Epithelial cell of prostate (primary cell): ENCODE results near the gene AP2B1.
A peak's percentile ranks its signal among the peaks of the same experiment; 100 is the strongest.

Source experiments
- DNase-seq: peaks from one replicate; pipeline ENCODE4 v3.0.0-alpha.2; 2011; ENCODE audit warnings: low read depth, low spot score
- H3K27ac ChIP-seq: fragments of 450-650 bp; 2 replicates; pipeline ENCODE4 v1.5.1; 2017; ENCODE audit warnings: mild to moderate bottlenecking

AP2B1 gene

DNA sequence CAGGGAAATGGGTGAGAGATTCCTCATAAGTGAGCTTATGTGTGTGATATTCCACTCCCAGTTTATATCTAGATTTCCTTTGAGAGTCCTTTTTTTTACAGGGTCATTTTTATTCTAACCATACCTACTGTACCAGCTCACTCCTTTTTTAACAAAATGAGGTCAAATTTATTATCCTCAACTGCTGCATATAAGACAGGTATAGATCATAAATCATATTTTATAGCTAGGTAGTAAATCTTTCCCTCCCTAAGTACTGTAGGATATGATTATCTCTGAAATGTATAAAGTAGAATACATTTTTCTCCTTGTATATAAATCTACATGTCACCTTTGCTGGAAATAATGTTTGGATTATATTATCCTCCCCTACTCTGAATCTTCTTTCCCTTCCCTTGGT is 31.5 kb downstream of the AP2B1 start:
- DNase-seq = no peak
- H3K27ac ChIP-seq = no peak overlapping the region

DNA sequence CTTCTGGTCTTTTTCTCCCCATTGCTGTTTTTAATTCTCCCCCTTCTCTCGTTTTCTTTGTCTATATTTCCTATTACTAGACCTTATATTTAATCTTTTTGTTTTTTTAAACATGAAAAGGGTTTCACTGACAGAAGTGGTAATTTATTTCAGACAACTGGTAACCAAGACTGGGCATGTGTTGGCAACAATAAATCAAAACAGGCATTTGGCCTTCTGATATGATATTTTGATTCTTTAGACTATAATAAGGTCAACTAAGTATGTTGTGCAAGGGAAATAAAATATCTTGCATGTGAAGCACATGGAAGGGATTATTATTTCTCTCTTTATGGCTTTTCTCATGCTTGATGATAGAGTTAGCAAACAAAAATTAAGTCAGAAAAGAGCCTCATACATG is 34.6 kb downstream of the AP2B1 start:
- DNase-seq = no peak
- no peak overlapping the region for H3K27ac ChIP-seq

- no peak for DNase-seq
- no peak overlapping the region for H3K27ac ChIP-seq
Observed at GRCh38 chr17:35627417-35627816, 40.3 kb downstream of the AP2B1 start.

- DNase-seq = peak; percentile 8
- H3K27ac ChIP-seq = peak overlapping the region; percentile 7
Observed at GRCh38 chr17:35630530-35631148, 43.5 kb downstream of the AP2B1 start.

DNA sequence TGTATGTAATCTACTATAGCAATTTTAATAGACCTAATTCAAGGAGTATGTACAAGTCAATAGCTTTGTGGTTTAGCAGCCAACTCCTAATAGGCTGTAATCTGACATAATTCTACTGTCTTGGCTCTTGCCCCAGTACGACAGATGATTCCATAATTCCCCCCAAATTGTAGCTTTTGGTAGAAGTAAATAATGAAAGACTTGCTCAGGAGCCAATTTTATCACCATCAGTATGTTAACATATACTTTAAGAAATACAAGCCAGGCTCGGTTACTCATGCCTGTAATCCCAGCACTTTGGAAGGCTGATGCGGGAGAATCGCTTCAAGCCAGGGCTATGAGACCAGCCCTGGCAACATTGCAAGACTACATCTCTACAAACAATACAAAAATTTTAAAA is 53.9 kb downstream of the AP2B1 start:
- H3K27ac ChIP-seq = no peak overlapping the region

GRCh38 chr17:35645923-35646322 is 58.8 kb downstream of the AP2B1 start:
- no peak overlapping the region for H3K27ac ChIP-seq
- no peak for DNase-seq

More for the DNA sequence above, 53.9 kb downstream of the AP2B1 start:
- DNase-seq = no peak

DNA sequence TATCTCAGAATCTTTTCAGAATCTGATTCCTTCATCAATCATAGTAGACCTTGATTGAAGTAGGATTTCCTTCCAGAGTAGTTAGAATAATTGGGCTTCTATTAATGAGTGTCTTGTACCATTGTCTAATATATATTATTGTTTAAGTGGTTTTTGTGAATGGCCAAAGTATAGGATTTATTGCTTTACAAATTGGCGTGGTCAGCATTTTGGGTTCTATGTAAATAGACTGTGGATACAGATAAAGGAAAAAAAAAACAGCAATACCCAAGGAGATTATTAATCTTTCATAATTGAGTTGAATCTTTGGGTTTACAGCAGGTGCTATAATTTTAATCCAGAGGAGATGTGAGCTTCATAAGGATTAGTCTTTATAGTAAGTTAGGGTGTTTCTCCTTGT is 64.3 kb downstream of the AP2B1 start:
- no peak for DNase-seq
- H3K27ac ChIP-seq = no peak overlapping the region

- H3K27ac ChIP-seq = no peak overlapping the region
- no peak for DNase-seq
Observed at GRCh38 chr17:35653619-35654361, 66.7 kb downstream of the AP2B1 start.

- DNase-seq = no peak
- no peak overlapping the region for H3K27ac ChIP-seq
Observed at GRCh38 chr17:35655303-35655702, 68.2 kb downstream of the AP2B1 start.

DNA sequence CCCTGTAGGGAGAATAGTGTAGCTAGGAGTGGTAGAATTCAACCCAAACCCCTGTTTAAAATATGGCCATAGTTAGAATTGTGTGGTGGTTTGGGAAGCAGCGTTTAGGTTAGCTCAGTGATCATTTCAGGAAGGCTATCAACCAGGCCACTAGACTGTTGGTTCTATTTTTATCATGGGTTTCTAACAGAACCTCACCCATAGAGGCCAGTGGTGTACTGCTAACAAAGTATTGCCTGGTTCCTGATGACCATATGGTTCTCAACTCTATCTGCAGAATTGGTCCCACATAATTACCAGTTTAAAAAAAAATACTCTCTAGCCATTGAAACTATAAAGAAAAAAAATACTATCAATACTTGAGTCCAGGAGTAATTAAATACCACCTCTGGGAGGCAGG is 73.8 kb downstream of the AP2B1 start:
- no peak overlapping the region for H3K27ac ChIP-seq
- DNase-seq = no peak

GRCh38 chr17:35664685-35665084 is 77.6 kb downstream of the AP2B1 start:
- DNase-seq = no peak
- no peak overlapping the region for H3K27ac ChIP-seq

DNA sequence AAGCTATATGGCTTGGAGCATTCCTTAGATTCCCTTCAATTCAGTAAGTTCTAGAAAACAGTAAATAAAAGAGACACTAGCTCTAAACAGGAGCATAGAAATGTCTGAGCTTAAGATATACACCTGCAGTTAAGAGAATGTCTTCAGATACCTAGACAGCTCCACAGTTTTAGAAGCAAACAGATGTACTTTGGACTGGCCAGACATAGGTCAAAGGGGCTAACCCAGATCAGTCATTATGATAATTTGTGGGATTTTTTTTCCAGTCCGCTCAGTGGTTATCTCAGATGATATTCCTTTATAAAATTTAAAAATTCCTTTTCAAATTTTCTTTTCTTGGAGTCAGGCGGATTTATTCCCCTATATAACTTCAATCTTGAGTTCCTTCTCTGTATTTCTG is 78.5 kb downstream of the AP2B1 start:
- DNase-seq = no peak
- H3K27ac ChIP-seq = no peak overlapping the region

DNA sequence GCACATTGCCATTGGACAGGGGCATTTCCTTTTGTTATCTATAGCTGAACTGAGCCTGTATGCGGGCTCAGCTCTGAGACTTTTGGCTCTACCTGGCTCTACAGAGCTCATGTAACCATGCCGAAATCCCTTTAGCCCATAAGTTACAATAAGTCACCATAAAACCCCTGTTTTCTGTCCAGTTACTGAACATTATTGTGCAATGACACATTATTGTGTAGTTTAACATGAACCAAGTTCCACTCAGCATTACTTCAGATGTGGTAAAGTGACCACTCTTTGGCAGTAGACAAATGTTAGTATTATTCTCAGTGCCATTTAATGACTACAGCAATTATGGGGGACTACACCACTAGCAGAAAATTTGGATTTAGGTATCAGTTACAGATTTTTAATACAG is 78.9 kb downstream of the AP2B1 start:
- no peak overlapping the region for H3K27ac ChIP-seq
- DNase-seq = no peak

- no peak for DNase-seq
- no peak overlapping the region for H3K27ac ChIP-seq
Observed at GRCh38 chr17:35666967-35667532, 79.9 kb downstream of the AP2B1 start.

GRCh38 chr17:35668802-35669201 is 81.7 kb downstream of the AP2B1 start:
- DNase-seq = no peak

DNA sequence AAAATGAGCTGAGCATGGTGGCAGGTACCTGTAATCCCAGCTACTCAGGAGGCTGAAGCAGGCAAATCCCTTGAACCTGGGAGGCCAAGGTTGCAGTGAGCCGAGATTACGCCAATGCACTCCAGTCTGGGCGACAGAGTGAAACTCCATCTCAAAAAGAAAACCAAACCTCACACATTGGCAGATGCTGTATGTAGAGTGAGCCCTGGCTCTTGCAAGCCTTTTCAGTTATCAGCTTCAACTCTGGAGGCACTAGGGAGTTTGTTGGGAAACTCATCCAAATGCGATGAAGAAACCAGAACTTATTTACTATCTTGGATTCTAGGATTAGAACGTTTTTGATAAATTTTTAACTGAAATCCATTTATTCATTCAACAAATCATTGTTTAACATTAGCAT is 87.4 kb downstream of the AP2B1 start:
- DNase-seq = no peak
- H3K27ac ChIP-seq = no peak overlapping the region

More at GRCh38 chr17:35668802-35669201, 81.7 kb downstream of the AP2B1 start:
- H3K27ac ChIP-seq = no peak overlapping the region

- H3K27ac ChIP-seq = no peak overlapping the region
- no peak for DNase-seq
Observed at GRCh38 chr17:35676441-35676840, 89.3 kb downstream of the AP2B1 start.

DNA sequence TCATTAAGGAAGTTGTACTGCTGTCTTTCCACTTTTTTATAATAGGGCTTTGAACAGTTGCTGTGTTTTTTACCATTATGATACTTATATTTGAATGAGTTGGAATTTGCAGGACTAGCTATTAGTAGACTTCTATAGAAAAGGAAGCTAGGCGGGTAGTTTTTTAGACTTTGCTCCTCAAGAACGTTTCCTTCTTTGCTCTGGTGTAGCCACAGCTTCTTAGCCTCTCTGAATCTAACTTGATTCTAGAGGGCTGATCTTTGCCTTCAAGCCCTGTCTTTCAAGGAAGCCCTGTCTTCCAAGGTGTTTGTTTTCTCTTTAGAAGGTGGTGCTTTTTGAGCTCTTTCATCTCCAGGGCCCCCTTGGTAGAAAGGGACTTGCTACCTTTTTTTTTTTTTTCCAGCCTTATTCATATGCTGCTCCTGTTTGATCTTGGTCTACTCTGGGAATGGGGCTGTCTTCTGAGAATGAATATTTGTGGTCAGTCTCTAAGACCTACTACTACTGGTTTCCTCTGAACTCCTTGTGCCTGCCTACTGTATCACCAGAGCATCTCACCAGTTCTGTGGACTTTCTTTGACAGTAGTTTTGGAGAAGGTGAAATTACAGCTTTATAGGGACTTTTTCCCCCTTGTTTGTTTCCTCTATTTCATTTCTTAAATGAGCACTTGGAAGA is 92.0 kb downstream of the AP2B1 start:
- no peak for DNase-seq
- no peak overlapping the region for H3K27ac ChIP-seq

GRCh38 chr17:35683591-35683990 is 96.5 kb downstream of the AP2B1 start:
- H3K27ac ChIP-seq = no peak overlapping the region
- no peak for DNase-seq

DNA sequence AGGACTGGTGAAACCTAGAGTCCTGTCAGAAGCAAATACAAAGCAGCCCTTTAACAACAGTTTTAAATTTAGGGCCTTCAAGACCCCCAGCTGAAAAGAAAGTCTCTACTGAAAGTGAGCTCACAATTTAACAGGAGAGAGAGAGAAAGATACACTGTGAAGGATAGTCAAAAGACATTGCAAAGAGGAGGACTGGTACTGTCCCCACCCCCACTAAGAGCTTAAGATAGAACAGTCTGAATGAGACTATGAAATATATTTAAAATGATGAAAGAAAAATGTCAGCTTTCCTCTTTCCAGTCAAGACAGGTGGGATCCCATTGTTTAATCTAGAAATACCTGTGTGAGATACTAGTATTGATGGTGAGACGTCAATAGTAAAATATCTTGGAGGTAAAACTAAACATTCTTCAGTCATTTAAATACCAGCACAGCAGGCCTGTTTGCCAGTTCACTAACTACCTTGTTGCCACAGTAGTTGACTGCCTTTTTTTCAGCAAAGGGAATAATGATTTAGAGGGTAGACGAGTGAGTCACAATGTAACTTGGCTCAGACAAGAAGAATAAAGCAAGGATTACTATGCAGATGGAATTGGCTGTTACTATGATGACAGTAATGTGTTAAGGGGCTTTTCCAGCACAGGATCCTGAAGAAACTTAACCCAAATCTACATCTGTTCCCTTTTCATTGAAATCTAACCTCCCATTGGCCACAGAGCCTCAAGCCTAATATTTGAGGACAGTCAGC is 97.1 kb downstream of the AP2B1 start:
- H3K27ac ChIP-seq = no peak overlapping the region
- peak; percentile 6 for DNase-seq
